Stomach (tissue), 9 donors: ENCODE measurements around the gene NBR1. TPM values are rescaled to one million over a fixed set of nuclear protein-coding genes. Genes with fewer than 3 reads are reported as not detected.
A peak's percentile ranks its signal among the peaks of the same experiment; 100 is the strongest.

Source experiments
- DNase-seq, 2 donors: peaks; one replicate each; pipeline versions ENCODE4 v3.0.0 to v3.0.0-alpha.2; 2013 to 2019
- H3K27ac ChIP-seq, 5 donors: fragments of 200-600 bp in 4 of 5; sonication (generic) in 4 of 5; one replicate each; pipeline ENCODE4 v1.5.1; 2013 to 2019; ENCODE audit warnings: mild to moderate bottlenecking in 1 of 5, moderate library complexity in 1 of 5
- H3K27me3 ChIP-seq, 3 donors: fragments of 200-600 bp; sonication (generic); one replicate each; pipeline ENCODE4 v1.5.1; 2017 to 2019; ENCODE audit warnings: mixed run types in 1 of 3
- H3K36me3 ChIP-seq, 4 donors: fragments of 200-600 bp; sonication (generic); 1 replicate in 3 of 4; 2 replicates in 1 of 4; pipeline ENCODE4 v1.5.1; 2016 to 2019
- H3K4me1 ChIP-seq, 4 donors: fragments of 200-600 bp; sonication (generic); one replicate each; pipeline ENCODE4 v1.5.1; 2016 to 2019
- H3K4me3 ChIP-seq, 4 donors: fragments of 200-600 bp; sonication (generic) in 3 of 4; one replicate each; pipeline ENCODE4 v1.5.1; 2016 to 2019; ENCODE audit warnings: mild to moderate bottlenecking in 1 of 4
- H3K9me3 ChIP-seq, 4 donors: fragments of 200-600 bp; sonication (generic); one replicate each; pipeline ENCODE4 v1.5.1; 2016 to 2019
- CTCF ChIP-seq, 7 experiments: fragments of 450-650 bp in 4 of 7; fragments of 200-600 bp in 3 of 7; sonication (generic) in 3 of 7; IDR thresholded peaks; one replicate each; pipeline ENCODE4 v1.5.1; 2016 to 2019; ENCODE audit warnings: antibody characterized with exemption in 7 of 7, control low read depth in 2 of 7, mild to moderate bottlenecking in 1 of 7
- EP300 ChIP-seq: sonication (generic); formaldehyde crosslinking; IDR thresholded peaks from one replicate; pipeline ENCODE4 v1.6.1; 2017; ENCODE audit warnings: antibody characterized with exemption
- POLR2A ChIP-seq, 4 donors: fragments of 450-650 bp; IDR thresholded peaks; one replicate each; pipeline ENCODE4 v1.6.1; 2016; ENCODE audit warnings: antibody characterized with exemption in 4 of 4, control low read depth in 2 of 4, mild to moderate bottlenecking in 1 of 4, moderate library complexity in 1 of 4
- POLR2AphosphoS5 ChIP-seq, 3 donors: sonication (generic); formaldehyde crosslinking; IDR thresholded peaks; one replicate each; pipeline ENCODE4 v1.6.1; 2016; ENCODE audit warnings: antibody characterized with exemption in 3 of 3
- WGBS, 5 donors: extraction: QIAGEN DNeasy Blood & Tissue Kit in 3 of 5; methylation state at CpG; one replicate each; pipeline versions ENCODE4 v1.1.5 to v1.1.7; 2013 to 2018; 5-methylcytosine and 5-hydroxymethylcytosine counted together
- intact Hi-C: fragments of 100-400 bp; cut with DNase I; formaldehyde crosslinking; loops from one replicate; pipeline ENCODE4 v1.15.1; 2023; ENCODE audit warnings: low total_unique reads
- polyA plus RNA-seq, 3 donors: library from polyadenylated mRNA; stranded (reverse); fragments of 200-250 nt; gene quantifications; one replicate each; pipeline ENCODE4 v1.2.3, GENCODE V29; 2013
- total RNA-seq, 5 donors: library from RNA; depleted of rRNA; stranded (reverse); fragments of >200 nt; gene quantifications; one replicate each; pipeline versions ENCODE4 v1.1.0 to v1.2.3, GENCODE V29; 2014 to 2016
- donor health status: healthy with polysubstance abuse.
- donor health status: Bipolar disorder and iron deficiency.
- donor health status: healthy.

NBR1 gene
- total and polyA plus RNA-seq, 8 donors = 25.4 to 107 (median 43.8) TPM

GRCh38 chr17:43211123-43211479 lies 40.1 kb downstream of the NBR1 start:
- no peak for DNase-seq
- Histone ChIP-seq H3K4me3 (peak overlapping the region; percentile 58 to 70 (median 60)), H3K9me3 (no peaks in the 10 kb centered on the region), H3K27me3 (no peaks in the 10 kb centered on the region), H3K36me3 (peaks cover 16 to 57% (median 56%) of the 10 kb centered on the region in 4 donors), H3K4me1 (peaks cover 17 to 35% (median 29%) of the 10 kb centered on the region in 4 donors), H3K27ac (peak overlapping the region; percentile 43 to 91 (median 87))
- no peak for TF ChIP-seq CTCF (IDR thresholded peaks at IDR 0.05)
- no peak for TF ChIP-seq EP300
- TF ChIP-seq POLR2A (IDR thresholded peaks at IDR 0.05) = no peak
- intact Hi-C loops = loop anchor here (10.0 kb wide), 1 partner anchor 106 kb away; no protein-coding TSS in a partner anchor
- WGBS, 5 donors = 9 to 17% (median 12%) methylated on average over 2 of the region's 2 CpGs

GRCh38 chr17:43211480-43212402 lies 40.7 kb downstream of the NBR1 start, which contains the start of gene TMEM106A:
Gene TMEM106A (plus strand): TSS chr17:43211875. CDS start chr17:43213042, 1,167 bp downstream.
- DNase-seq = peak; percentile 82 to 95
- 1 to 3% (median 1%) methylated on average over 33 to 54 of the region's 54 CpGs for WGBS, 5 donors
- peak within 1 kb of the TSS; percentile 58 to 70 (median 60) for H3K4me3 ChIP-seq
- H3K27me3 ChIP-seq = no peaks in the 10 kb centered on the region
- intact Hi-C loops = loop anchor here (10.0 kb wide), 1 partner anchor 107 kb away; no protein-coding TSS in a partner anchor
- no peak for TF ChIP-seq EP300
- no peak for TF ChIP-seq POLR2A (IDR thresholded peaks at IDR 0.05)
- peak in 1 of 7 experiments; percentile 28 for TF ChIP-seq CTCF (IDR thresholded peaks at IDR 0.05)
- TF ChIP-seq POLR2AphosphoS5 (IDR thresholded peaks at IDR 0.05) = peak; percentile 54 to 82 (median 73)
- no peaks in the 10 kb centered on the region for H3K9me3 ChIP-seq
- H3K4me1 ChIP-seq = peaks cover 17 to 35% (median 29%) of the 10 kb centered on the region in 4 donors
- H3K36me3 ChIP-seq = peaks cover 18 to 57% (median 56%) of the 10 kb centered on the region in 4 donors
- peak within 1 kb of the TSS; percentile 81 to 91 (median 87) for H3K27ac ChIP-seq

- peaks cover 17 to 35% (median 29%) of the 10 kb centered on the region in 4 donors for H3K4me1 ChIP-seq
- peak in 1 of 2 donors; percentile 40 for DNase-seq
- WGBS, 5 donors = 38 to 53% (median 51%) methylated on average over 7 of the region's 7 CpGs
- H3K27ac ChIP-seq = peak overlapping the region; percentile 47 to 91 (median 87)
- peaks cover 11 to 57% (median 56%) of the 10 kb centered on the region in 4 donors for H3K36me3 ChIP-seq
- intact Hi-C loops = loop anchor here (10.0 kb wide), 1 partner anchor 108 kb away; no protein-coding TSS in a partner anchor
- no peaks in the 10 kb centered on the region for H3K27me3 ChIP-seq
- peak overlapping the region; percentile 58 to 70 (median 60) for H3K4me3 ChIP-seq
- TF ChIP-seq POLR2A (IDR thresholded peaks at IDR 0.05) = no peak
- no peak for TF ChIP-seq EP300
- no peak for TF ChIP-seq CTCF (IDR thresholded peaks at IDR 0.05)
- no peak for TF ChIP-seq POLR2AphosphoS5 (IDR thresholded peaks at IDR 0.05)
- H3K9me3 ChIP-seq = no peaks in the 10 kb centered on the region
Measured at GRCh38 chr17:43212641-43213490, 41.9 kb downstream of the NBR1 start.
